Measurements from ENCODE around the gene TMEM198.

The TMEM198 gene

DNA sequence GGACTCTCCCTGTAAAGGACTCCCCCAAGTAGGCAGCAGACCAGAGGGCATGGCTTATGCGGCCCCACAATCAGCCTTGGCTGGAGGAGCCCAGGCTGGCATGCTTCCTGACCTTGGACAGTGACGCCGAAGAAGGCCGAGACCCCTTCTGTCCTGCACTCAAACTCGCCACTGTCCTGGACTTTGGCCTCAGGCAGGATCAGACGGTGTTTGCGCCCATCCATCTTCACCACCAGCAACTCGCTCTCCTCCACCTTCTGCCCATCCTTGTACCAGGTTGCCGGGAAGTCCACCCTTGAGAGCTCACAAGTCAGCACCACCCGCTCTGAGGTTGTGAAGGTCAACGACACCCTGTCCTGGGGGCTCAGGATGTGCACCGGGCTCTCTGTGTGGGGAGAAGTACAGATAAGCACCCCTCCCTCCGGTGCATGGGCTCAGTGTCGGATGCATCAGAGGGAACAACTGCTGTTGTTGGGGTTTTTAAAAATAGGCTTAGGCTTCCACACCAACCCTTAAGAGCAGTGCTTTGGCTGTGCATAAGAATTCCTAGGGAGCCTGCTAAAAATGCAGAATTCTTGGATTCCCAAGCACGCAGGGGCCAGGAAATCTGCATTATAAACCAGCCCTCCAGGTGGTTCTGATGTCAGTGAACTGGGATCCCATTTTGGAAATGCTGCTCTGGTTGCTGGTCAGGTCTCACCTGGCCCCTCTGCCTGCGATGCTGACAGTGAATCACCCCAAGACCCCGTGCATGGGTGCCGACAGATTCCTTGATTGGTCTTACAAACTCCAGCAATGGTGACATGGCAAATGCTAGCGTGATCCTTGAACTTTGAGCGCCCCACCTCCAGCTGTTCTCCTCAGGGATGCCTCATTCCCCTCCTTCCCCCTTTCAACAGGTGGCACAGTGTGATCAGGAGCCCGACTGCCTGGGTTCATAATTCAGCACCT is 21.6 kb downstream of the TMEM198 start:
- DNase-seq = no peak

DNA sequence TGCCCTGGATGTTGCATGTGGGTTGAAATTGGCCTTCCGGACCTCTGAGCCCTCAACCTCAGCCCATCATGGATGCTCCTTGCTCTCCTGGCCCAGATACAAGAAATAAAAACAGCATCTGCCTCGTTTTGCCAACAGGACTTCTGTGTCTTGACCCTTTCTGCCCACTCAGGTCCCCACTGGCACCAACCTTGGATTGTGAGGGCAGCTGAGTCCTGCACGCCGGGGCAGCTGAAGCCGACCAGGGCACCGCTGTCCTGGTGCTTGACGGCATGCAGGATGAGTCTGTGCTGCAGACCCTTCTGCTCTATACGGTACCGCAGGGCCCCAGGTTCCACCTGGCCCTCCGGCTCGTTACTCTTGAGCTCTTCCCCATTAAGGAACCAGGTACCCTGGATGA is 22.8 kb downstream of the TMEM198 start:
- DNase-seq = no peak

DNA sequence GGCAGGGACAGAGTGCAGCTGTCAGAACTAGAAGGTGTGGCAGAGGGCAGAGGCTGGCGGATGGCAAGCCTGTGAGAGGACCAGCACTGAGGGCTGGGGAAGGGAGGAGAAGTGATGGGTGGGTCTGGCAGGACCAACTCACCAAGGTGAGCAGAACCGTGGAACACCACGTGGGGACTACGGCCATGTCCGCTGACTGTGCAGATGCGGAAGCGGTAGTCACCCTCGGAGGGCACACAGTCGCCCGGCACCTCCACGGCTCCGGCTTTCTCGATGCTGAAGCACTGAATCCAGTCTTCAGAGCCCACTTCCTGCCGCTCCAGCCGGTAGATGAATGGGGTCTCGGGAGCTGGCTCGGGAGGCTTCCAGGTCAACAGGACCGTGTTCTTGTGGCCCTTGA is 23.3 kb downstream of the TMEM198 start:
- no peak for DNase-seq

DNA sequence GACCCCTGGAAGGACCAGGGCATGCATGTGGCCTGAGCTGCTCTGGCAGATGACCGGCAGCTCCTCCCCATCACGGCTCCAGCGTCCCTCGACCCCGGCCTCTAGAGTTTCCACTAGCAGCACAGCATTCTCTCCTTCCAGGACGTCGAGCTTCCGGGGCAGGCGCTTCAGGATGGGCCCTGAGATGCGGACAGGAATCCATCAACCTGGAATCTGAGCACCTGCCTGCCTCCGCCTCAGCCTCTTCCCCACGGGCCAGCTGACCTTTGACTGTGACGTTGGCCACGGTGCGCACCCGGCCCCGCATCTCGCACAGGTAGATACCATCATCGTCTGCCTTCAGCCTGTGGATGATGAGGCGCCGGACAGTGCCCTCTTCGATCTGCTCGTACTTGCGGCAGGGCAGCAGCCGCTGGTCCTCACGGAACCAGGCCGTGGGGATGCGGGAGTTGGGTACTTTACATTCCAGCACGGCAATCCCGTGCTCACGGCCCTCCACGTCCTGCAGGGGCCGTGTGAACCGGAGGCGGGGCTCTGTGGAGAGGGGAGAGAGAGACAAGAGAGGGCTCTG is 24.0 kb downstream of the TMEM198 start:
- DNase-seq = no peak

DNA sequence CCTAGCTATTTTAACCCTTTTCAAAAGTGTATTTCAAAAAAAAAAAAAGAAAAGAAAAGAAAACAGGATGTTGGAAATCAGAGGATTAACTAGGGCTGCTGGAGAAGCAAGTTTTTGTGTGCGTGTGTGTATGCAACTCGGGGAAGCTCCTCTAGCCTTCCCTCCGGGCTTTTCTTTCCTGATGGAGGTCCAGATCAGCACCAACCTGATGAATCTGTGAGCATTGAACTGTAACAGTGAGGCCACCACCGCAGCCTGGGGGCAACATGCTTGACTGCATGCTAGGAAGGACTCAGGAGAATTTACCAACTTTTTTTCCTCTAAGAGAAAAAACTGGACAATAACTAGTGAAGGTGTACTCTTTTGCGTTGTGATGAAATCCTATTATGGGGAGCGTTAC is 25.2 kb downstream of the TMEM198 start:
- no peak for DNase-seq

DNA sequence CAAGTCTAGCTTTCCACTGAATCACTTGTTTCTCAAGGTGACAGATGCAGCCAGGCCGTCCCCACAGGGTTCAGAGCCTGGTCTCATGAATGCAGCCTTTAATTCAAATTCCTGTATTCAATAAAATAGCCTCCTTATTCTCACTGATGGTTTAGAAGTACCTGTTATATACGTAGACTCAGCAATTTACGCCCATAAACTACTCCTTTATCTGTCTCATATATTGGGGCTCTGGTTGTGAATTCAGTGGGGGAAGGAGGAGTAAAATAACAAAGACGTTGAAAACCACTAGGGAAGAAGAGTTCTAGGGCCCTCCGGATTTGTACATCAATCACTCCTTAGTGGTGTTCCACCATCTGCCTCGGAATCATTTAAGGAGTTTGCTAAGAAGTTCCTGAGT is 25.8 kb downstream of the TMEM198 start:
- DNase-seq = no peak

DNA sequence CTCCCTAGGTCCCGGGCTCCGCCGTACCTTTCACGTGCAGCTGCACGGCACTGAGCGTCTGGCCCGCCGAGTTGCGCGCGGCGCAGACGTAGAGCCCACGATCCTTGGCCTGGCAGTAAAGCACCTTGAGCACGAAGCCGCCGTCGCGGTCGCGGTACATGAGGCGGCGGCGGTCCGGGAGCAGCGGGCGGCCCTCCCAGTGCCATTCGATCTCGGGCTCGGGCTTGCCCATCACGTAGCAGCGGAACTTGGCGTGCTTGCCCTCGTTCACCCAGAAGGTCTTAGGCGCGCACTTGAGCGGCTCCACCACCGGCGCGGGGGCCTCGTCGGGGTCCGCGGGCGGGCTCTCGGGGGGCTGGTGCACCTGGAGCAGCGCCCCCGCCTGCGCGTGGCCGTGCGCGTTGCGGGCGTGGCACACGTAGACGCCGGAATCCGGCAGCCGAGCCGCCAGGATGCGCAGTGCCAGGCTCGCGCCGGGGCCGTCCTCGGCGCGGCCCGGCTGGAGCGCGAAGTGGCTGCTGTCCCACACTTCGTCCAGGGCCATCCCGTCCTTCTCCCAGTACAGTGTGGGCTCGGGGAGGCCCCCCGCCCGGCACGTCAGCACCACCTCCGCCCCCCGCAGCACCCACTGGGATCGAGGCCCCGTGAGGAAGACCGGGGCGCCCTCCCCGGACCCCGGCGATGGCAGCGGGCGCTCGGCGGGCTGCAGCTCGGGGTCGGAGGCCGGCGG is 26.5 kb downstream of the TMEM198 start:
- no peak for DNase-seq

DNA sequence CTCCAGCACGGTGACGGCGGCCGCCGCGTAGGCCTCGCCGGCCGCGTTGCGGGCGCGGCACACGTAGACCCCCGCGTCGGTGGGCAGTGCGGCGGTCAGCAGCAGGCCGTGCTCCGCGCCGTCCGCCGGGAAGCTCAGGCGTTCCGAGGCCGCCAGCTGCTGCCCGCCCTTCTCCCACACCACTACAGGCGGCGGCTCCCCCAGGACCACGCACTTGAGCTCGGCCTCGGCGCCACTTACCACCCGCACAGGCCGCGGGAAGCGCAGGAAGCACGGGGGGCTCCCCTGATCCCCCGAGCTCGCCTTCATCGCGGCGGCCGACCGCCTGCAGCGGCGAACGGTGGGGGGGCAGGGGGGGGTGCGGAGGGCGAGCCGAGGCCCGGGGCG is 27.1 kb downstream of the TMEM198 start:
- no peak for DNase-seq

DNA sequence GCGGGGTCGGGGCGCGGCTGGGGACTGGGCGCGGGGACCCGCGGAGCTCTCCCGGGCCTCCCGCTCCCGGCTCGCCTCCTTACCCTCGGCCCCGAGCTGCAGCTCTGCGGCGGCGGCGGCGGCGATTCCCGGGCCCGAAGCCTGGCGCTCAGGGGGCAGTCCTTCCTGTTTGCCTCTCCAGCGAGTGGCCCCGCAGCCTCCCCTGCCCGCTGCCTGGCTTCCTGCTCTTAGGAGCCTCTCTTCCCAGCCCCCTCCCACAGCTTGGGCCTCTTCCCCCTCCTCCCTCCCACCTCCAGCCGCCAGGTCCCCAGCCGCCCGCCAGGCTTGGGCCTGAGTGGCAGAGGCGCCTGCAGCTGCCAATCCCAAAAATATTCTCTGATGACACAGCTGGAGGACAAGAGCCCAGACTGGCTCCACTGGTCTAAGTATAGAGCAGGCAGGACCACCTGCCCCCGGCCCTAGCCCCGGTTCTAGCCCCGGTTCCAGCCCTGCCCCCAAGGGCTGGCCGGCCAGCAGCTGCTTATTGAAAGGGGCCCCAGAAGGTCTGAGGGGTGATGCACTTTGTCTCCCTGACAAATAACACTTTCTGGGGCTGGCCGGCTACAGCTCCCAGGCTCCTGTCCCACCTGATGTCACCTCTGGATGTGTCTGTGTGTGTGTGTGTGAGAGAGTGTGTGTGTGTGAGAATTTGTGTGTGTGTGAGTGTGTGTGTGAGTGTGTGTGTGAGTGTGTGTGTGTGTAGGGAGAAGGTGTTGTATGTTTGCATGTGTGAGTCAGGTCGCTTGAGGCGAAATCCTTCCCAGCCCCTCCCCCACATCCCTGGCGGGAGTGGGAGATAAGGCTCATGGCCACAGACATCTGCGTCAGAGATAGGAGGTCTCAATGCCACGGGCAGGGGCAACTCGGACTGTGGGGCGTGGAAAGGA is 27.7 kb downstream of the TMEM198 start, which contains the start of gene OBSL1:
Gene OBSL1 (minus strand): TSS at position 229 of the 926 bp plus-strand sequence. CDS start 307 bp downstream, outside the sequence.
- no peak for DNase-seq

DNA sequence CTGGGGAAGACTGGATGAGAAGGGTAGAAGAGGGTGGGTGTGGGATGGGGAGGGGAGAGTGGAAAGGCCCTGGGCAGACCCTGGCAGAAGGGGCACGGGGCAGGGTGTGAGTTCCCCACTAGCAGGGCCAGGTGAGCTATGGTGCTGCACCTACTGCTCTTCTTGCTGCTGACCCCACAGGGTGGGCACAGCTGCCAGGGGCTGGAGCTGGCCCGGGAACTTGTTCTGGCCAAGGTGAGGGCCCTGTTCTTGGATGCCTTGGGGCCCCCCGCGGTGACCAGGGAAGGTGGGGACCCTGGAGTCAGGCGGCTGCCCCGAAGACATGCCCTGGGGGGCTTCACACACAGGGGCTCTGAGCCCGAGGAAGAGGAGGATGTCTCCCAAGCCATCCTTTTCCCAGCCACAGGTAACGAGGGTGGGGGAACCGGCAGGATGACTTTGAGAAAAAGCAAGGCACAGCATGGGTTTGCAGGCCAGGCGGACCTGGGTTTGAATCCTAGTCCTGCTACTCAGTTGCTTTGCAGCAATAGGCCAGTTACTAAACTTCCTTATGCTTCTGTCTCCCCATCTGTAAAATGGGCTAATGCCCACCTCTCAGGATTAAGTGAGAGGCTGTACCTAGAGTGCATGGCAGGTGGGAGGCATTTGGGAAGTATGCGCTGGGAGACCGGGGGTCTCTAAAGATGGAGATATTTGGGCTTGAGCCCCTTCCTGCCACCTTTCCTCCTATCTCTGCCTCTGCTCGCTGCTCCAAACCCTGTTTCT is 28.6 kb downstream of the TMEM198 start, which contains the start of gene INHA:
Gene INHA (plus strand): TSS at position 74 of the 765 bp plus-strand sequence. CDS start 65 bp downstream, at position 139.
- DNase-seq = no peak

DNA sequence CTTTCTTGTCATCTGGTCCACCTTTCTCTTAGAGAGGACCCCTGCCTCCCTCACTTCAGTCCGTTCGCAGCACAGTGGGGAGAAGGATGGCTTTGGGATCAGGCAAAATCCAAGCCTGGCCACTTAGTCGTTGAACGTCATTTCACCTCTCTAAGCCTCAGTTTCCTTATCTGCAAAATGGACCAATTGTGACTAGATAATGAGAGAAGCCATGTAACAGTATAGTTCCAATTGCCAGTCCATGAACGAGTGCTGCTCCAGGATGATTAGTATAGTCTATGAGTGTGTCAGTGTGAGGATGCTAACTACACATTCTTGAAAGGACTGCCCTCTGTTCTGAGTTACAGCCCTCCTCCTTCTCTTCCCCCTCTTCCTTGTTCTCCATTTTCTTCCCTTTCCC is 29.3 kb downstream of the TMEM198 start:
- no peak for DNase-seq

DNA sequence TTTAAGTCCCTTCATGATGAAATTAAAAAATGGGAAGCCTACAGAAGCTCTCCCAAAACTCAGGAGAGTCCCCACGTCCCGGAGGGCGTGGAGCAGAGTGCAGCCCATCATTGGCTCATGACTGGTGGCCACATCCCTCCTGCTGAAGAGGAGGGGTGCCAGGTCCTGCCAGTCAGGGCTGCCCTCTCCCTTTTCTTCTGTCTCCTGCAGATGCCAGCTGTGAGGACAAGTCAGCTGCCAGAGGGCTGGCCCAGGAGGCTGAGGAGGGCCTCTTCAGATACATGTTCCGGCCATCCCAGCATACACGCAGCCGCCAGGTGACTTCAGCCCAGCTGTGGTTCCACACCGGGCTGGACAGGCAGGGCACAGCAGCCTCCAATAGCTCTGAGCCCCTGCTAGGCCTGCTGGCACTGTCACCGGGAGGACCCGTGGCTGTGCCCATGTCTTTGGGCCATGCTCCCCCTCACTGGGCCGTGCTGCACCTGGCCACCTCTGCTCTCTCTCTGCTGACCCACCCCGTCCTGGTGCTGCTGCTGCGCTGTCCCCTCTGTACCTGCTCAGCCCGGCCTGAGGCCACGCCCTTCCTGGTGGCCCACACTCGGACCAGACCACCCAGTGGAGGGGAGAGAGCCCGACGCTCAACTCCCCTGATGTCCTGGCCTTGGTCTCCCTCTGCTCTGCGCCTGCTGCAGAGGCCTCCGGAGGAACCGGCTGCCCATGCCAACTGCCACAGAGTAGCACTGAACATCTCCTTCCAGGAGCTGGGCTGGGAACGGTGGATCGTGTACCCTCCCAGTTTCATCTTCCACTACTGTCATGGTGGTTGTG is 30.9 kb downstream of the TMEM198 start:
- DNase-seq = no peak

DNA sequence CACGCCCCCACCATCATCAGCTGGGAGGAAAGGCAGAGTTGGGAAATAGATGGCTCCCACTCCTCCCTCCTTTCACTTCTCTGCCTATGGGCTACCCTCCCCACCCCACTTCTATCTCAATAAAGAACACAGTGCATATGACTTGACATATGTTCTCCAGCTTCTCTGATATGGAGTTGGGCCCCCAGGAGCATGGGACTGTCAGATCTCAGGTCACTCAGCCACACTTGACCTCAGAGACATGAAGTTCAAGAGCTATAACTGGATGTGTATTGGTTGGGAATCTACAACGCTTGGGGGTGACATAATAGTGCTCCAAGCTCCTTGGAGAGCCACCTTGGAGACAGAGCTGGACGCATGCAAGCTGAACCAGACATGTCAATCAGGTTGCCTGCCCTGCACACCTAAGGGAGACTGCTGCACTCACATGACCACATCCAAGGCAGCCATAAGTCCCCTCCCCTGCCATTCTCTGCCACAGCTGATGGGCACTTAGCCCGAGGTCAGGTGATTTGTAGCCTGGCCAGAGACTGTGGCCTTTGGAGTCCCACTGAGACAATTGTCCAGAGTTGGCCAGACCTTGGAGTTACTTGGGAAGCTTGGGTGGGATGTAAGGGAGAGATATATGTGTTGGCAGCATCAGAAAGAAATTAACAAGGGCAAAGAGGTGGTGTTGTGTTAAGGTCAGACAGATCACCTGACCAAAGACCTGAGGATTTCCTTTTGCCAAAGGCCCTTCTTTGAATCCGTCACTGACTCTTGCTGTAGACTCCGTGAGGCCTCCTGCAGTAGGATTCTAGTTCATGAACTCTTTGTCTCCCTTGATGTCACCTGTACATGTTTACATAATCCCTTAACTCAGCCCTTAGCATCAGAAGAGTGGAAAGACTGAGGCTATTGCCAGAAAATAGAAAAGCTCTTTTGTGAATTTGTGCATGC is 32.0 kb downstream of the TMEM198 start:
- no peak for DNase-seq

DNA sequence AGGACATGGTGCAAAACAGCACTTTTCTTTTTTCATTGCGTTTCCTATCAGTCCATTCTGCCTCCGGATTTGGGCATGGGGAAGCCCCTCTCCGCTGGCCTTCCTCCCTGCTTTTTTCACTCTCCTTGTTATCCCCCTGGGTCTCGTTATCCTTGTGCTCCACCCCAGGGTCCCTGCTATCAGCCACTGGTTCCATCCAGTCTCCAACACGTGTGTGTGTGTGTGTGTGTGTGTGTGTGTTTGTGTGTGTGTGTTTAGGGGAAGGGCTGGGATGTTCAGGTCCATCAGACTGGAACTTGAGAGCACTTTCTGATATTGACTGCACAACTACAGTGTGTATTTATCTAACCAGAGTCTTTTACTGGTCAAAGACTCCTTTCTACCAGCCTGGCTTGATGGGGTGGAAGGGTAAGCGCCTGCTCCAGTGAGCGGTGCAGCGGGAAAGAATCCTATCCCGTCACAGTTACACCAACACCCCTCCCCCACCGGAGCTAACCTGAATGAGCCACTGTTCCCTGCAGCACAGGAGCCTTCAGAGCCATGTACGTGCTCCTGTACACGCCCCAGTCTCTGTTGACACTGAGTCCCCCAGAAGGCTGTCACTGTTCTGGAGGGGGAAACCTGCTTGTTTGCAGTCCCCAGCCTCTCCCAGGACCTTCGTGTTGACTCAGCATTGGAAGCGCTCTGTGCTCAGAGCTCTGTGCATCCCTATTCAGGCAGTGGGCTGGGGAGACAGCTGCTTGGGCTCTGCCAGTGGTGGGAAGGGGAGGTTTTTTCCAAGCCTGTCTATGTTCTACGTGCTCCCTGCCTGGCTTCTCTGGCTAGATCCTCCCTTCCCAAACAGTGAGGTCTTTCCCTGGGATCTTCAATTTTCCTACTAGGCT is 32.9 kb downstream of the TMEM198 start:
- DNase-seq = no peak

DNA sequence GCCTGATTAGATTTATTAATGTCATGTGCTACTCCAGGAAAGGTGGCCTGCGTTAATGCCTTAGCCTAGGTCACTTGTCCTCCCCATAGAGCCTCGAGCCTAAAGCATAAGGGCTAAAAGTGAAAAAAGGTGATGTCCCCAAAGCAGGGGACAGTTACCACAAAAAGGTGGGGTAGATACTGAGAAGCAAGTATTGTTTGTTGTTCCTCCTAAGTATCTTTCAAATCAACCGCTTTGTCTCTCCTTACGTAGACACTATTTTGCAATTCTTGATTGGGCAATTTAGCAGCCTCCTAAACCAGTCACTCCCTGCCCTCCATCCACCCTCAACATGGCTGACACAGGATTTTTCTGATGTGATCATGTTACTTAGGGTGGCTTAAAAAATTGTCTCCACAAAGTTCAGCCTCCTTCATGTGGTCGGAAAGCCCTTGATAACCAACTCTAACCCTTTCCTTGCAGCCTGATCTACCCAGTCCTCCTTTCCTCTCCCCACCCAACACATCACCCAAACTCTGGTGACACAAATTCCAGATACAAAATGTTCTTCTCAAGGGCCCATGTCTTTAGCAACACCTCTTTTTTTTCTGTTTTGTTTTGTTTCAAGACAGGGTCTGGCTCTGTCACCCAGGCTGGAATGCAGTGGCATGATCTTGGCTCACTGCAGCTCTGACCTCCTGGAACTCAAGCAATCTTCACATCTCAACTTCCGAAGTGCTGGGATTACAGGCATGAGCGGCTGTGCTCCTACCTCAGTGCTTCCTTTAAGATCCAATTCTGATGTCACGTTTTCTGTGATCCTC is 35.2 kb downstream of the TMEM198 start:
- DNase-seq = peak; percentile 24

DNA sequence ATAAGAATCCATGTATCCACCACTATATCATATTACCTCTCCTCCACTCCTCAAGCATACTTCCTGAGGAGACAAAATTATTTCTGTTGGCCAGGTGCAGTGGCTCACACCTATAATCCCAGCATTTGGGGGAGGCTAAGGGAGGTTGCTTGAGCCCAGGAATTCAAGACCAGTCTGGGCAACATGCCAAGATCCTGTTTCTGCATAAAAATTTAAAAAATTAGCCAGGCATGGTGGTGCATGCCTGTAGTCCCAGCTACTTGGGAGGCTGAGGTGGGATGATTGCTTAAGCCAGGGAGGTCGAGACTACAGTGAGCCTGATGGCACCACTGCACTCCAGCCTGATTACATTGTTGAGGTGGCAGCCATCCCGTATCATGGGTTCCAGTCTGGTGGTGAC is 37.5 kb downstream of the TMEM198 start:
- no peak for DNase-seq

DNA sequence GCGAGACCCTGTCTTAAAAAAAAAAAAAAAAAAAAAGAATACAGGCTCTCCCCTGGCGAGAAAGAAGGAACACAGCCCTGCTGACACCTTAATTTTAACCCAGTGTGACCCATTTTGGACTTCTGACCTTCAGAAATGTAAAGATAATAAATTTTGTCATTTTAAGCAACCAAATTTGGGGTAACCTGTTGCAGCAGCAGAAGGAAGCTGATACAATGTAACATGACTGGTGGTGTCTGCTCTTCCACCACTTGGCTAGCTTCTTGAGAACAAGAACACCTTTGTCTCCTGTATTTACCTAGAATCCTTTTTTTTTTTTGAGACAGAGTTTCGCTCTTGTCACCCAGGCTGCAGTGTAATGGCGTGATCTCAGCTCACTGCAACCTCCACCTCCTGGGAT is 47.3 kb downstream of the TMEM198 start:
- no peak for DNase-seq

DNA sequence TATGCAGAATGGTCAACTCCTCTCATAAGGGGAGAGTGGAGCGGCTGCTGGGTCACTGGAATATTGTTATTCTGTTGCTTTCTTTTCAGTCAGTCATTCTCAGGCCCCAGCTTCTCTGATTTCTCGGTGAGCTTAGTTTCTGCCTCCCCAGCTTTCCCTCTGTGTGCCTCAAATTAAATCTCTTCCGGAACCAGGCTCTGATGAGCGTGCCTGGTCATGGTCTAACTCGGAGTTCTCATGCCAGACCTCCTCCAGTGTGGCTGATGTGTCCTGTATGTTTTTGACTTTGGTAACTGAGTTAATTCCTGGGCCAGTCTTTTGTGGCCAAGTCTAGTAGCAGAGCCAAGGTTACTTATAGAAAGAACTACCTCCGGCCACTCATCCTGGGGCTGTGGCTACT is 48.9 kb downstream of the TMEM198 start:
- DNase-seq = no peak

Measured in SIG-M5 (cell line).